K562 (cell line): ENCODE results near the gene RSPH1. TPM values are rescaled to one million over a fixed set of nuclear protein-coding genes. Genes with fewer than 3 reads are reported as not detected.

Experiments
- FOXK1 ChIP-seq: sonication (generic); formaldehyde crosslinking; IDR thresholded peaks from 2 replicates; pipeline ENCODE4 v1.8.0; 2022; ENCODE audit warnings: missing genetic modification reagents, mild to moderate bottlenecking, borderline replicate concordance
- HEY1 ChIP-seq: fragments of 250-450 bp; sonication (Bioruptor Pico); IDR thresholded peaks from 2 replicates; pipeline ENCODE4 v1.5.0; 2020; ENCODE audit warnings: mild to moderate bottlenecking, moderate library complexity, borderline replicate concordance
- HMGXB4 ChIP-seq: sonication (generic); formaldehyde crosslinking; IDR thresholded peaks from 2 replicates; pipeline ENCODE4 v1.8.1; 2023; ENCODE audit warnings: mild to moderate bottlenecking, missing genetic modification reagents
- JUND ChIP-seq, 2 experiments: IDR thresholded peaks; 2 replicates in 1 of 2; 3 replicates in 1 of 2; pipeline ENCODE4 v1.6.1; 2011; ENCODE audit warnings: borderline replicate concordance in 2 of 2, low read depth in 2 of 2, low read length in 2 of 2, improper control_type of control experiment in 1 of 2, missing biosample characterization in 1 of 2, missing genetic modification characterization in 1 of 2, missing genetic modification reagents in 1 of 2
- KDM5B ChIP-seq: fragments of 200-600 bp; sonication (generic); IDR thresholded peaks from 2 replicates; pipeline ENCODE4 v1.6.1; 2012; ENCODE audit warnings: low read depth, mild to moderate bottlenecking, moderate library complexity, low read length, control low read depth, inconsistent platforms; ENCODE audit not compliant: insufficient replicate concordance
- MAFG ChIP-seq: fragments of 450-650 bp; conservative IDR thresholded peaks from 2 replicates; pipeline ENCODE4 v1.6.1; 2016; ENCODE audit warnings: missing genetic modification characterization, missing compliant biosample characterization
- NONO ChIP-seq, 2 experiments: fragments of 200-400 bp in 1 of 2; fragments of 450-650 bp in 1 of 2; formaldehyde crosslinking in 1 of 2; IDR thresholded peaks; 2 replicates each; pipeline ENCODE4 v1.6.1; 2017; ENCODE audit warnings: low read depth in 2 of 2, mild to moderate bottlenecking in 2 of 2, moderate library complexity in 2 of 2, low read length in 1 of 2
- POLR2AphosphoS5 ChIP-seq: IDR thresholded peaks from 2 replicates; pipeline ENCODE4 v1.6.1; 2011; ENCODE audit warnings: mild to moderate bottlenecking, low read depth, low read length, moderate library complexity; ENCODE audit not compliant: control insufficient read depth, insufficient read depth
- SPI1 ChIP-seq: IDR thresholded peaks from 2 replicates; pipeline ENCODE4 v1.6.1; 2011; ENCODE audit warnings: low read depth, low read length, control low read depth, borderline replicate concordance
- YY1 ChIP-seq, 3 experiments: IDR thresholded peaks; 2 replicates each; pipeline ENCODE4 v1.6.1; 2011; ENCODE audit warnings: low read length in 2 of 3, mild to moderate bottlenecking in 2 of 3, moderate library complexity in 2 of 3, borderline replicate concordance in 1 of 3, control low read depth in 1 of 3, low read depth in 1 of 3; ENCODE audit not compliant: insufficient read depth in 3 of 3, insufficient replicate concordance in 2 of 3, control insufficient read depth in 1 of 3, insufficient read length in 1 of 3; ENCODE audit errors: extremely low read depth in 1 of 3
- ZBTB40 ChIP-seq, 2 experiments: fragments of 450-650 bp in 1 of 2; sonication (generic) in 1 of 2; formaldehyde crosslinking in 1 of 2; IDR thresholded peaks; 2 replicates each; pipeline versions ENCODE4 v1.7.1 to v1.9.0; 2016 to 2022; ENCODE audit warnings: inconsistent platforms in 1 of 2, mild to moderate bottlenecking in 1 of 2, missing genetic modification reagents in 1 of 2
- ZNF311 ChIP-seq: fragments of 250-450 bp; sonication (Bioruptor Pico); IDR thresholded peaks from 2 replicates; pipeline ENCODE4 v1.4.0; 2020; ENCODE audit warnings: mild to moderate bottlenecking, moderate library complexity
- ZNF583 ChIP-seq: fragments of 250-450 bp; sonication (Bioruptor Pico); IDR thresholded peaks from 2 replicates; pipeline ENCODE4 v1.4.0; 2020
- polyA plus RNA-seq, 8 experiments: library from polyadenylated mRNA; depleted of rRNA in 4 of 8; stranded (reverse) in 5 of 8; unstranded in 3 of 8; fragments of >200 nt; fragmentation: Nextera tagmentation in 2 of 8; fragmentation: Illumina TruSeq in 1 of 8; extraction: Ambion mirVana in 2 of 8; extraction: Trizol in 1 of 8; gene quantifications; 2 replicates each; pipeline versions ENCODE4 v1.2.1 to v1.2.3, GENCODE V29; 2011 to 2014; ENCODE audit warnings: inconsistent platforms in 1 of 8, missing spikeins in 1 of 8
- total RNA-seq, 7 experiments: library from RNA; depleted of rRNA in 6 of 7; stranded (reverse); fragments of >200 nt in 6 of 7; fragmentation: Illumina TruSeq in 2 of 7; extraction: Trizol in 2 of 7; gene quantifications; 2 replicates each; pipeline versions ENCODE4 v1.2.1 to v1.2.3, GENCODE V29; 2011 to 2021; ENCODE audit warnings: low replicate concordance in 1 of 7

RSPH1 gene
- total and polyA plus RNA-seq, 9 of the 15 experiments (the other 6 are each of a cell fraction or from before 2014, with no cell fraction given): 0.17 TPM; not detected in 8

- TF ChIP-seq HMGXB4 (CRISPR knock-in tag) (no peak), JUND (IDR thresholded peaks at IDR 0.05; ENCODE audit: borderline replicate concordance, low read depth, low read length) (0 out of 2 replicates have a peak, but pooled peaks have one; percentile 34), JUND (tag; IDR thresholded peaks at IDR 0.05; ENCODE audit: borderline replicate concordance, low read depth, low read length) (no peak; the same call in 2 of the 3 replicates), FOXK1 (CRISPR knock-in tag) (no peak), HEY1 (CRISPR knock-in tag) (no peak), SPI1 (no peak), NONO (IDR thresholded peaks at IDR 0.05; ENCODE audit: low read depth in 2 of 2, low read length in 1 of 2) (no peak), POLR2AphosphoS5 (no peak), ZBTB40 (IDR thresholded peaks at IDR 0.05) (no peak), ZBTB40 (CRISPR knock-in tag; IDR thresholded peaks at IDR 0.05) (no peak), ZNF583 (CRISPR knock-in tag) (0 out of 2 replicates have a peak, but pooled peaks have one; percentile 31), YY1 (IDR thresholded peaks at IDR 0.05; ENCODE audit: borderline replicate concordance in 1 of 3, control insufficient read depth in 1 of 3, extremely low read depth in 1 of 3, insufficient read depth in 3 of 3, insufficient read length in 1 of 3, insufficient replicate concordance in 2 of 3, low read depth in 1 of 3, low read length in 2 of 3) (no peak), MAFG (tag) (no peak), KDM5B (peak; percentile 45), ZNF311 (CRISPR knock-in tag) (peak; percentile 7; the same call in 1 of the 2 replicates)
These were observed 48.5 kb upstream of the RSPH1 start (continued) for GRCh38 chr21:42544544-42544943.
